Activated CD4-positive, alpha-beta T cell treated with anti-CD3 and anti-CD28 coated beads for 1 hour (primary cell): ENCODE data around the gene KSR2.
A peak's percentile ranks its signal among the peaks of the same experiment; 100 is the strongest.

Source experiments
- DNase-seq: peaks from one replicate; pipeline ENCODE4 v3.0.0-alpha.2; 2020

Gene KSR2

DNA sequence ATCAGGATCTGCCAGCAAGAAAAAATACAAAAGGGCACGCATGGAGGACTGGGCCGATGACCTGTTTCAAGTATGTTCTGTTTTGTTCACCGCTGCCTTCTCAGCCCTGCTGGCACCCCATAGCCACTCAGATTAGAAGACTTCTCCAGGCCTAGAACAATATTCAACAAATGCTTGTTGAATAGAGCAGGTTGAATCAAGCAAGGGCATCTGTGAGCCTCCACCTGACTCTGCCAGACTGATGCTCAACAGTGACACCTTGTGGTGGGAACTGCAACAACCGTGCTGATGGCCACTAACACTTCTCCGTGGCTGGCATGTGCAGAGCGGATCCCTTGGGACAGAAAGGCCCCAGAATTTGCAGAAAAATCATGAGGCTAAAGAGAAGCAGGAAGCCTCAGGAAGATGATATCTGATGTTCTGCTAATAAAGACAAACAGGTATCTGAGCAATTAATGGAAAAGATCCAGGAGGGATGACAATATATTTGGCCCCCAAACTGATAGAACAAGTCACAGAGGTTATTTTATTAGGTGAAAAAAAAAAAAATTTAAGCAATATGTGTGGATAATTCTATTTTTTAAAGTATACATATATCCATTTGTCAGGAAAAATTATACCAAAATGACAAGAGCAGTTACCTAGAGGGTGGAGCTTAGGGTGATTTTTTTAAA is 114.3 kb downstream of the KSR2 start:
- DNase-seq = no peak

GRCh38 chr12:117853600-117853999 is 115.2 kb downstream of the KSR2 start:
- DNase-seq = no peak

DNA sequence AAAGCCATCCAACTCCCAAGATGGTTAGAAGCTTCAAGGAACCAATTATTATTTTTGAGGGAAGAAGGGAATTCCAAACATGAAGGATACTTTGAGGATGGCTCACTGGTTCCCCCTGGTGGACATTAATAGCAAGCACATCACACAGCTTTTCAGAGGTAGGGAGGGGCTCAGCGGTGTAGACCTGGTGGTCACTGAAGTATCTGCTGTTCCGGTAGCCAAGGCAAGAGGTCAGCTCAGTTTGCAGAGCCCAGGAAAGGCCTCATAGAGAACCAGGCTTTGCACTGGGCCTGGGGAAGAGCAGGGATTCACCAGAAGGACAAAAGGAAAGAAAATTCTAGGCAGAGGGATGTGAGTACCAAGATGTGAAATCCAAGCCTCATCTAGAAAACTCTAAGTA is 118.7 kb downstream of the KSR2 start:
- DNase-seq = no peak

DNA sequence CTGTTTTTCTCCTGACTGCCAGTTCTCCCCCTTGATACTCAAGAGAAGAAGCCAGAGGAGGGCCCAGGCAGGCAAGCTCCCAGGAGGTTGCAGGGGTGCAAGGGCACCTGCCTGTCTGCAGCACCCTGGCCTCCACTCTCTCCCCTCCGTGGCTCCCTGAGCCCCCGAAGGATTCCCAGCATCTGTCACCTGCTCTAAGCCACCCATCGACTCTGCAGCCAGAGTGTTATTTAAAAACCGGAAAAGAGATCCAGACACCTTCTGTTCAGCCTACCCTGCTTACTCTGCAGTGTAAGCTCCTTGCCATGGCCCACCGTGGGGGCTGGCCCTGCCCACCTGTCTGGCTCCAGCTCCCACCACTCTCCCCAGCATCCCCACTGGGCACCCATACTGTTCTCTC is 121.4 kb downstream of the KSR2 start:
- no peak for DNase-seq

DNA sequence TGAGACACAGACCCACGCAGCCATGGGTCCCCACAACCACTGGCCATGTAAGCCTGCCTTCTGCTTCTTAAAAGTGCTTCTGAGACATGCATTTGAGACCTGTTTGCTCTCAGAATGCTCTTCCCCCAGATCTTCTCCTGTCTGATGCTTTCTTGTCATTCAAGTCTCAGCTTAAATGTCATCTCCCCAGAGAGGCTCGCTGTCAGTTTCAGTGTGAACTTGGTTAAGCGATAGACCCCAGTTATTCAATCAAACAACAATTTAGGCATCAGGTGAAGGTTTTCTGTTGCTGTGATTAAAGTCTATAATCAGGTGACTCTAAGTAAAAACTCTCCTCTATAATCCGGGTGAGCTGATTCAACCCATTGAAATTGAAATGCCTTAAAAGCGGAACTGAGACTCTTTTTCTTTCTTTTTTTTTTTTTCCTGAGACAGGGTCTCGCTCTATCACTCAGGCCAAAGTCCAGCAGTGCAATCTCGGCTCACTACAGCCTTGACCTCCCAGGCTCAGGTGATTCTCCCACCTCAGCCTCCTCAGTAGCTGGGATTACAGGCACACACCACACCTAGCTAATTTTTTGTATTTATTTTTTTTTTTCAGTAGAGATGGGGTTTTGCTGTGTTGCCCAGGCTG is 123.4 kb downstream of the KSR2 start:
- DNase-seq = no peak

DNA sequence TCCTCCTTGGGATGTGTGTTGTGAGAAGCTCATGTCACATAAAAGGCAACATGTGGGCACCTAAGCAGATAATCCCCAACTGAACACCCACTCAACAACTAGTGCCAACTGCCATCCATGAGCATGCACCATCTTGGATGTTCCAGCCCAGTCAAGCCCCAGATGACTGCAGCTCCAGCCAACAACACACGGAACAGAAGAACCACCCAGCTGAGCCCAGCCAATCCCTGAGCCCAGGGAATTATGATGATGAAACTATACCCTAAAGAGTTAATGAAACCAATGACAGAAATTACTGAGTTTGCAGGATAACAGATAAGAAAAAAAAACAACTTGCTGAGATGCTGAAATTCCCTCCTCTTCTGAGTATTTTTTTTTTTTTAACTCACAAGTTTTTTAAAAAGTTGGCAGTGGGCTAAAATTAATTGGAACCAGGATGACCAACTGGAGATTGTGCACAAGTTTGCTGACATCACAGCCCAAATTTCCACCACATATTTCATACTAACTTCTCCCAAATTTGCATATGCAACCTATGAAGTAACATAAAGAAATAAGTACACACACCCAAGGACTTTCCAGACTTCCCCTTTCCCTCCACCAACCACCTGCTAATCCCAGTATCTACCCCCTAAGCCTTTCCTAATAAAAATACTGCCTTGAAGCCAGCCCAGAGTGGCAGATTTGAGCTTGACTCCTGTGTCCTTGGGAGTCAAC is 124.5 kb downstream of the KSR2 start:
- no peak for DNase-seq

DNA sequence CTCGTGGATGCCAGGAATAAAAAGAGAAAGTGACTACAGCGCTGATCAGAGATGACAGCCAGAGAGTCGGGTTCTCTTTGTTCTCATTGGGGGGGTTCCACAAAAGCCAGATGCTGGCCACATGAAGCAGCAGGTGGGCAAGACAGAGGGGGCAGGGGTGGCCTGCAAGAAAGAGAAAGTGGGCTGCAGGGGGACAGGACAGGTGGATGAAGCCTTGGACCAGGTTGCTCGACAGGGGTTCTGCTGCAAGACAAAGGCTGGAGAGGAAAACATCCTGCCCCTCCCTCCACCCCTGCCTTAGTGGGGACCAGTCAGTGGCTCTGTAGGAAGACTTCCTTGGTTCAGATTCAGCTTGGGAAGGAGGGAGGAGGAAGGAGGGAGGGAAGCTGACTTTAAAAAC is 126.2 kb downstream of the KSR2 start:
- DNase-seq = no peak

DNA sequence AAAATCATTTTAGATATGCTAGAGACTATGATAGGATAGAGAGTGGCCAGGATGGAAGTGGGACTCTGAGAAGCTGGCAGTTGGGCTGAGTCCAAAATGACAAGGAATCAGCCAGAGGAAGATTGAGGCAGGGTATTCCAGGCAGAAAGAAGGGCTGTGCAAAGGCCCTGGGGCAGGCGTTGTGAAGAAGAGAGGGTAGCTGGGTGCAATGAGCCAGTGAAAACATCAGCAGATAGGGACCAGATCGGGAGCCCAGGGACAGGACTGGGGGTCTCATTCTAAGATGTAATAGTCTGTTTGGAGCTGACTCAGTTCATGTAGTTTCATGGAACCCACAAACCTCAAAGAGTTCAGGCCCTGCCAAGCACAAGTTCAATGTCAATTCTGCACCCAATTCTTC is 126.6 kb downstream of the KSR2 start:
- no peak for DNase-seq

GRCh38 chr12:117837737-117838050 is 131.1 kb downstream of the KSR2 start:
- DNase-seq = no peak

GRCh38 chr12:117836999-117837736 is 131.6 kb downstream of the KSR2 start:
- DNase-seq = peak; percentile 56

- DNase-seq = no peak
Observed at GRCh38 chr12:117836476-117836875, 132.3 kb downstream of the KSR2 start.

- no peak for DNase-seq
Observed at GRCh38 chr12:117835156-117835555, 133.6 kb downstream of the KSR2 start.

- DNase-seq = no peak
Observed at GRCh38 chr12:117832459-117833457, 136.0 kb downstream of the KSR2 start.

- no peak for DNase-seq
Observed at GRCh38 chr12:117830471-117830870, 138.3 kb downstream of the KSR2 start.

GRCh38 chr12:117829108-117829507 is 139.7 kb downstream of the KSR2 start:
- DNase-seq = no peak

DNA sequence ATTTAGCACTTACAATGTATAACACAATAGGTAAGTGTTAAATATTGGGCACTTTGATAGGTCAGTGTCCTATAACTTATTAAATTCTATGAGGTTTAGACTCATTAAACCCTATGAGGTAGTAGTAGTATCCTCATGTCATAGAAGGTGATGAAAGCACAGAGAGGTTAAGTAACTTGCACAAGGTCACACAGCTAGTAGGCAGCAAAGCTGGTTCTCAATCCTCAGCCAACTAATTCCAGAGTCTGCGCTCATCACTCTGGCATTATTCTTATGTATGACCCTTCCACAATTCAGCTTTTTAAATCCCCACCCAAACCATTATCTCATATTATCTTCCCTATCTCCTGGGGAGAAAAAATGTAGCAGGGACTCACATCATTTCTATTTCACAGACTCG is 141.1 kb downstream of the KSR2 start:
- DNase-seq = no peak

DNA sequence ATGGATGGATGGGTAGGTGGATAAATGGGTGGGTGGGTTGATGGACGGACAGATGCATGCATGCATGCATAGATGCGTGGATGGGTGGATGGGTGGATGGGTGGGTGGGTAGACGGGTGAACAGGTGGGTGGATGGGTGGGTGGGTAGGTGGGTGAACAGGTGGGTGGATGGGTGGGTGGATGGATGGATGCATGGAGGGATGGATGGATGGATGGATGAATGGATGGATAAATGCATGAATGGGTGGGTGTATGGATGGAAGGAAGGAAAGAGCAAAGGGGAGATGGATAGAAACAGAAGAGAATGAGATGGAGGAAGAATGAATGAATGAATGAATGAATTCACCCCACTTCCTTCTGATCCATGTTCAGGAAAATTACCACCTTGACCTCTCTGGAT is 143.0 kb downstream of the KSR2 start:
- no peak for DNase-seq

DNA sequence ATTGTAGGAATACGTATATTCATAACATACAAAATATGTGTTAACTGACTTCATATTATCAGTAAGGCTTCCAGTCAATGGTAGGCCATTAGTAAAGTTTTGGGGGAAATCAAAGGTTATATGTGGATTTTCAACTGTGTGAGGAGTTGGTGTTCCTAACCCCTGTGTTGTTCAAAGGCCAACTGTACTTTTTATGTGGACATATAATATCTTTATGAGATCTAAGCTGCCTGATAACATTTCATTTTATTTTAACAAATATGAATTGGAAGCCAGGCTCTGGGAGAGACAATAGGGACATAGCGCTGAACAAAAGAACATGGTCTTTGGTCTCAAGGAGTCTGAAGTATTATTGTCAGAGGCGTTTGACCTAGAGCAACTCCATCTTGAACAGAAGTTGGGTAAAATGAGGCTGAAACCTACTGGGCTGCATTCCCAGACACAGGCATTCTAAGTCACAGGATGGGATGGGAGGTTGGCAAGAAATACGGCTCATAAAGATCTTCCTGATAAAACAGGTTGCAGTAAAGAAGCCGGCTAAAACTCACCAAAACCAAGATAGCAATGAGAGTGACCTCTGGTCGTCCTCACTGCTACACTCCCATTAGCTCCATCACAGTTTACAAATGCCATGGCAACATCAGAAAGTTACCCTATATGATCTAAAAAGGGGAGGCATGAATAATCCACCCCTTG is 147.2 kb downstream of the KSR2 start:
- DNase-seq = no peak

DNA sequence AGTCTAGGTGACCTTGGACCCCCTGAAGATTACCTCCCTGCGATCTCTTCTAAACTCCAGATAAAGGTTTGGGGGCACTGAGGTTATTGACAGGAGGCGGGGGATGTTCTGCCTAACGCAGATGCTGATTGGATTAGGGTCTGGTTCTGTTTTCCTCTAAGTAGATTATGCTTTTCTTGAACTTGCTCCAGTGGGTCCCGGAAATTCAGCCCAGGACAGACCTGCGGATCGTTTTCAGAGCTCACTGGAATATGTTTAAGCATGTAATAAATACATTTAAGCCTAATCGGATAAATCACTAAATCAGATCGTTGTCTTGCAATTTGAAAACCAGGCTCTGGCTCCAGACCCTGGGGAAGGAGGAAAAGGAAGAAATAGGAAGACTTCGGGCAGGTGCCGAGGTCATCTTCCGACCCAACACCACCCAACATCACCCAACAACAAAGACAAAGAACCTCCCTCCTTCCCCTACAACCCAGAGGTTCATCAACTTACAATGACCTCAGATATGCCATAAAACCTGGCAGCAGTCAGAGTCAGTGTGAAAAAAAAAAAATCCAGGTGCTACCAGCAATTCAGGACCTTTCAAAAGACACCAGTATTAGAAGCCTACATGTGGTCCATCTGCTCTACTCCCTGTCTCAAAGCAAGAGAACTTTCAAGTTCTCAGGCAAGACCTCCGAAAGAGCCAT is 148.4 kb downstream of the KSR2 start:
- DNase-seq = no peak

GRCh38 chr12:117819160-117819559 is 149.6 kb downstream of the KSR2 start:
- no peak for DNase-seq

GRCh38 chr12:117818400-117818799 is 150.4 kb downstream of the KSR2 start:
- no peak for DNase-seq
